LNCAP (cell line): ENCODE results near the gene PECR.
A peak's percentile ranks its signal among the peaks of the same experiment; 100 is the strongest.

Experiments
- CTCF ChIP-seq: fragments of 450-650 bp; IDR thresholded peaks from 2 replicates; pipeline ENCODE4 v1.5.1; 2017; ENCODE audit warnings: mild to moderate bottlenecking

Gene PECR

GRCh38 chr2:216018709-216019108 lies 62.9 kb downstream of the PECR start:
- no peak for TF ChIP-seq CTCF

GRCh38 chr2:216017365-216017764 lies 64.2 kb downstream of the PECR start:
- TF ChIP-seq CTCF = no peak

- TF ChIP-seq CTCF = no peak
Observed at GRCh38 chr2:216016581-216016980, 65.0 kb downstream of the PECR start.

GRCh38 chr2:216015722-216016464 lies 65.7 kb downstream of the PECR start:
- no peak for TF ChIP-seq CTCF

GRCh38 chr2:216014986-216015385 lies 66.6 kb downstream of the PECR start:
- no peak for TF ChIP-seq CTCF

- TF ChIP-seq CTCF = no peak
Observed at GRCh38 chr2:216014006-216014405, 67.6 kb downstream of the PECR start.

- TF ChIP-seq CTCF = peak; percentile 64
Observed at GRCh38 chr2:216013080-216013909, 68.3 kb downstream of the PECR start, which contains the start of gene MREG. Gene MREG, minus strand, starts transcription at chr2:216013551. Its CDS starts 224 bp downstream, at chr2:216013327.
